Measurements from ENCODE around the gene RANBP3. TPM values are rescaled to one million over a fixed set of nuclear protein-coding genes. Genes with fewer than 3 reads are reported as not detected.

The RANBP3 gene
- total RNA-seq, 4 donors from 2014 or later: 58.9 to 175 (median 65.0) TPM

DNA sequence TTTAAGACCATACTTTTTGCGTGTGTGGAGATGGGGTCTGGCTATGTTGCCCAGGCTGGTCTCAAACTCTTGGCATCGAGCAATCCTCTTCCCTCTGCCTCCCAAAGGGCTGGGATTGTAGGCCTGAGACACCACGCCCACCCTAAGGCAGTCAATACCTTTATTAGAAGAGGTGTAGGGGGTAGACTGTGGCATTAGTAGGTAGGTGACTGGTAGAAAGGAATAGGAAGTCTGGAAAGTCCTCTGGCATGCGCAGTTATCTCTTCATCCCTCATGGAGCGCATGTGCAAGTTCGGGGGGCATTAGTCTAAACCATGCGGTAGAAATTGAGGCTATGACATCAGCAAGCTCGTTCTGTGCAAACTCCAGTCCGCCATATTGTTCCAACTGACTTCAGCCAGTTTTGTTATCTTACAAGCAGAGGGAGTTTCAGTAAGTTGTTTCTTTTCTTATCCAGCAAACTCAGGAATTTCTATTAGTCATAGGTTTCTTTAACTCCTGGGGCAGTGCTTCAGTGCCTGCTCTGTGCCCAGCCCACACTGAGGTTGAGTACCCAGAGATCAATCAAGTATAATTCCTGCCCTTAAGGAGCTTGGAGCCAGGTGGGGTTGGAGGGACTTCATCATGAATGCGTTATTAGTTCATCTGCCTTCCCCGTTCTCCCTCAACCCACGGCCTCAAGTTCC is 7.3 kb upstream of the RANBP3 start:
- no peaks in the 10 kb centered on the region for H3K9me3 ChIP-seq
- H3K27ac ChIP-seq: no peak overlapping the region
- no peak overlapping the region for H3K4me3 ChIP-seq
- TF ChIP-seq POLR2A (IDR thresholded peaks at IDR 0.05) (no peak), EP300 (IDR thresholded peaks at IDR 0.05; ENCODE audit: low read depth) (no peak), POLR2AphosphoS5 (IDR thresholded peaks at IDR 0.05) (no peak)
- TF ChIP-seq, protein P1, sequence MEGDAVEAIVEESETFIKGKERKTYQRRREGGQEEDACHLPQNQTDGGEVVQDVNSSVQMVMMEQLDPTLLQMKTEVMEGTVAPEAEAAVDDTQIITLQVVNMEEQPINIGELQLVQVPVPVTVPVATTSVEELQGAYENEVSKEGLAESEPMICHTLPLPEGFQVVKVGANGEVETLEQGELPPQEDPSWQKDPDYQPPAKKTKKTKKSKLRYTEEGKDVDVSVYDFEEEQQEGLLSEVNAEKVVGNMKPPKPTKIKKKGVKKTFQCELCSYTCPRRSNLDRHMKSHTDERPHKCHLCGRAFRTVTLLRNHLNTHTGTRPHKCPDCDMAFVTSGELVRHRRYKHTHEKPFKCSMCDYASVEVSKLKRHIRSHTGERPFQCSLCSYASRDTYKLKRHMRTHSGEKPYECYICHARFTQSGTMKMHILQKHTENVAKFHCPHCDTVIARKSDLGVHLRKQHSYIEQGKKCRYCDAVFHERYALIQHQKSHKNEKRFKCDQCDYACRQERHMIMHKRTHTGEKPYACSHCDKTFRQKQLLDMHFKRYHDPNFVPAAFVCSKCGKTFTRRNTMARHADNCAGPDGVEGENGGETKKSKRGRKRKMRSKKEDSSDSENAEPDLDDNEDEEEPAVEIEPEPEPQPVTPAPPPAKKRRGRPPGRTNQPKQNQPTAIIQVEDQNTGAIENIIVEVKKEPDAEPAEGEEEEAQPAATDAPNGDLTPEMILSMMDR (IDR thresholded peaks at IDR 0.05): no peak
- 87 to 91% methylated on average over 8 to 12 of the region's 12 CpGs for WGBS, 2 donors (ENCODE audit: low coverage in 1 of 2)
- no peaks in the 10 kb centered on the region for H3K27me3 ChIP-seq
- intact Hi-C loops (cut with DNase I; ENCODE audit: low total_unique reads) (no loop called here), in situ Hi-C loops (cut with MboI; ENCODE audit: low pct_ligation_motif_present in 1 of 4, low pct_unique_long_range_greater_than_20kb in 1 of 4, low sequenced_read_pairs in 3 of 4) (no loop called here)
- no peak for DNase-seq
- H3K4me1 ChIP-seq: peaks cover under 1 to 12% (median 6%) of the 10 kb centered on the region in 4 donors
- H3K36me3 ChIP-seq: no peaks in the 10 kb centered on the region

DNA sequence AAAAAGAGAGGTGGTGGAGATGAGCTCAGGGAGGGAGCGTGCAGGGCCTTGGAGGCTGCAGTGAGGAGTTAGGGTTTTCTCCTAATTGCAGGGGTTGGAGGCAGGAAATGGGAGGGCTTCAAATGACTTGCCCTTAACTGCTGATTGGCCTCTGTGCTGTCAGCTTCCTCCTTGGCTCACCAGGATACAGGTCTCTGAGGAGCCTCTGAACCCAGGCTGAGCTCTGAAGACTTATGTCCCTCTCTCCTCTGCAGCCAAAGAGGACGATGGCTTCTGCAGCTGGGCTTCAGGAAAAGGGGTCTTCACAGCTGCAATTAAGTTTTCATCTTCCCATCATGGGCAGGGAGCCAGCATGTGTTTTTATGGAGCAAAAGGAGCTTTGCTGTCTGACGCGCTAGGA is 6.7 kb upstream of the RANBP3 start:
- TF ChIP-seq, protein P1 (IDR thresholded peaks at IDR 0.05): no peak
- no peak for TF ChIP-seq POLR2A (IDR thresholded peaks at IDR 0.05)
- TF ChIP-seq POLR2AphosphoS5 (IDR thresholded peaks at IDR 0.05): no peak
- no peak for TF ChIP-seq EP300 (IDR thresholded peaks at IDR 0.05; ENCODE audit: low read depth)
- no peak overlapping the region for H3K27ac ChIP-seq
- in situ Hi-C loops (cut with MboI; ENCODE audit: low pct_ligation_motif_present in 1 of 4, low pct_unique_long_range_greater_than_20kb in 1 of 4, low sequenced_read_pairs in 3 of 4): no loop called here

DNA sequence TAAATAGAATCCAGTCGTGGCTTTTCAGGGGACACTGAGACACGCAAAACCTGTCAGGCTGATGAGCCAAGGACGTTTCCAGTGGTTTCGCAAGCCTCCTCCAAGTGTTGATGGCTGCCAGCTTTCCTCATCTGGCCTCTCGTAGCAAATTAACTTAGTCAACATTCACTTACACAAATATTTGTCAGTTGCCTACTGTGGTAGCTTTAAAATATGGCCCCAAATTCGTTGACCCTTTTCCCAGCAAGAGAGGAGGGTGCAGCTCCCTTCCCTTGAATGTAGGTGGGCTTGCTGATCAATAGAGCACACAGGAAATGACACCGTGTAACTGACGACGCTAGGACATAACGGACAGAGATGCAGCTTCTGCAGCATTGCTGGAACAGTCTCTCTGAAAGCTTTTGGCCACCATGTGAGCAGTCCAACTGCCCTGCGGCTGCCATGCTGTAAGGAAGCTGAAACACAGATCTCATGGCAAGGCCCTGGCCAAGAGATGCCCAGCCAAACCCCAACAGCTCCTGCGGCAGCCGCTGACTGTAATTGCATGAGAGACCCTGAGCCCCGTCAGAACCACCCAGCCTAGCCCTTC is 5.5 kb upstream of the RANBP3 start:
- TF ChIP-seq, protein P1 (IDR thresholded peaks at IDR 0.05): no peak
- peak in 1 of 3 donors; percentile 38 for TF ChIP-seq POLR2AphosphoS5 (IDR thresholded peaks at IDR 0.05)
- no peak for DNase-seq
- in situ Hi-C loops (cut with MboI; ENCODE audit: low pct_ligation_motif_present in 1 of 4, low pct_unique_long_range_greater_than_20kb in 1 of 4, low sequenced_read_pairs in 3 of 4) (no loop called here), intact Hi-C loops (cut with DNase I; ENCODE audit: low total_unique reads) (no loop called here)
- Histone ChIP-seq H3K27me3 (no peaks in the 10 kb centered on the region), H3K9me3 (no peaks in the 10 kb centered on the region), H3K36me3 (no peaks in the 10 kb centered on the region), H3K27ac (peak overlapping the region in 1 of 4 donors; percentile 36), H3K4me1 (peaks cover 12 to 30% (median 21%) of the 10 kb centered on the region in 4 donors), H3K4me3 (no peak overlapping the region)
- WGBS, 2 donors (ENCODE audit: low coverage in 1 of 2): 66% methylated on average over 14 of the region's 14 CpGs; no CpG with 5 or more reads in 1 of the 2 donors

More for the DNA sequence above, 6.7 kb upstream of the RANBP3 start:
- intact Hi-C loops (cut with DNase I; ENCODE audit: low total_unique reads): no loop called here
- WGBS, 2 donors (ENCODE audit: low coverage in 1 of 2): 75 to 78% methylated on average over 1 to 4 of the region's 4 CpGs
- no peak for DNase-seq
- H3K27me3 ChIP-seq: no peaks in the 10 kb centered on the region
- no peak overlapping the region for H3K4me3 ChIP-seq
- peaks cover 4 to 19% (median 10%) of the 10 kb centered on the region in 4 donors for H3K4me1 ChIP-seq
- H3K36me3 ChIP-seq: no peaks in the 10 kb centered on the region
- no peaks in the 10 kb centered on the region for H3K9me3 ChIP-seq

DNA sequence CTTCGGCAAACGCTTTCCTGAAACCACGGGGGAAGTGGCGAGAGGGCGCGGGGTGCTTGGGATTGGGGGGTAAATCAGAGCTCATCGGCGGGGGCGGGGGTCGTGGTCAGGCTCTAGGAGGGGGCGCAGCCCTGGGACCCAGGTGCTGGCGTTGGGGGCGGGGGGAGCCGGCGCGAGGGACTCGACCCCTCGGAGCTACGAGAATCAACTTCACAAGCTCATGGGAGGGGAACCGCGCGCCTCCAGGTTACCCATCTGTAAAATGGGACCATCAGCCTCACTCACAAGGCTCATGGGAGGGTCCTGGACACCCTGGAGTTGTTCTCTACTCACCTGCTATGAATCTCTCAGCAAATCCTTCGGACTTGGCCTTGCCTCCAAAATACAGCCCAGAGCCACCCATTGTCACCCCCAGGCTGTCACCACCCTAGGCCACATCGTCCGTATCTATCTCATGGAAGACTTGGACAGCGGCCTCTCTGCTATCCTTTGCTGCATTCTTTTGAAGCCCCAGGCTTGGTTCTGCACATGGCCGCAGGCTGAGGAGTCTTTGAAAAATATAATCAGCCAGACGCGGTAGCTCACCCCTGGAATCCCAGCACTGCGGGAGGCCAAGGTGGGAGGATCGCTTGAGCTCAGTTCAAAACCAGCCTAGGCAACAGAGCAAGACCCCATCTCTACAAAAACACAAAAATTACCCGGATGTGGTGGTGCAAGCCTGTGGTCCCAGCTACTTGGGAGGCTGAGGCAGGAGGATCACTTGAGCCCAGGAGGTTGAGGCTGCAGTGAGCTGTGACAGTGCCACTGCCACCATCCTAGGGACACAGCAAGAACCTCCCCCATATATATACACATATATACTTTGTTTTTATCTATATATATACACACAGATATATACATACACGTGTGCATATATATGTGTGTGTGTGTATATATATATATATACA is 939 bp upstream of the RANBP3 start:
- H3K4me3 ChIP-seq: peak overlapping the region; percentile 47 to 99 (median 94)
- in situ Hi-C loops (cut with MboI; ENCODE audit: low pct_ligation_motif_present in 1 of 4, low pct_unique_long_range_greater_than_20kb in 1 of 4, low sequenced_read_pairs in 3 of 4) (no loop called here), intact Hi-C loops (cut with DNase I; ENCODE audit: low total_unique reads) (no loop called here)
- H3K27me3 ChIP-seq: no peaks in the 10 kb centered on the region
- peak overlapping the region; percentile 91 to 95 (median 92) for H3K27ac ChIP-seq
- 68% methylated on average over 12 of the region's 33 CpGs; no CpG with 5 or more reads in 1 of the 2 donors for WGBS, 2 donors (ENCODE audit: low coverage in 1 of 2)
- no peaks in the 10 kb centered on the region for H3K9me3 ChIP-seq
- TF ChIP-seq POLR2AphosphoS5 (IDR thresholded peaks at IDR 0.05) (no peak), EP300 (IDR thresholded peaks at IDR 0.05; ENCODE audit: low read depth) (no peak), POLR2A (IDR thresholded peaks at IDR 0.05) (no peak)
- TF ChIP-seq, protein P1 (IDR thresholded peaks at IDR 0.05): no peak
- H3K4me1 ChIP-seq: peaks cover 36 to 56% (median 52%) of the 10 kb centered on the region in 4 donors
- DNase-seq: no peak
- no peaks in the 10 kb centered on the region for H3K36me3 ChIP-seq
